ENCODE results near the gene LZTS2. TPM values are rescaled to one million over a fixed set of nuclear protein-coding genes. Genes with fewer than 3 reads are reported as not detected.

LZTS2 gene
- total and polyA plus RNA-seq, 4 donors: 15.1 to 37.9 (median 28.9) TPM

Small RNA genes within 50 kb of the gene (small RNA-seq; reads per million reads assigned to genes)
- not detected for gene MIR608 (ENCODE audit: low replicate concordance)

Other genes with a start within 250 kb of the LZTS2 start
- 10 to 100 TPM; 49.2 to 64.2 TPM for gene SLF2, start 86.8 kb upstream of the LZTS2 start, total RNA-seq
- 10 to 100 TPM; 34.1 to 34.5 TPM for gene SLF2, start 86.8 kb upstream of the LZTS2 start, polyA plus RNA-seq (ENCODE audit: insufficient read length in 2 of 2)
- 1 to 10 TPM; 8.6 to 9.9 TPM for gene SEMA4G, start 30.3 kb upstream of the LZTS2 start, total RNA-seq
- 10 to 100 TPM; 67.0 to 72.6 TPM for gene SEMA4G, start 30.3 kb upstream of the LZTS2 start, polyA plus RNA-seq (ENCODE audit: insufficient read length in 2 of 2)
- 10 to 100 TPM; 33.6 to 90.5 TPM for gene MRPL43, start 12.3 kb upstream of the LZTS2 start, total RNA-seq
- gene MRPL43, start 12.3 kb upstream of the LZTS2 start, polyA plus RNA-seq (ENCODE audit: insufficient read length in 2 of 2): 100 to 1,000 TPM in 1 of 2 donors, 10 to 100 TPM in 1; 99.9 to 124 TPM
- 1 to 10 TPM; 4.8 to 6.5 TPM for gene TWNK, start 12.3 kb upstream of the LZTS2 start, total RNA-seq
- gene TWNK, start 12.3 kb upstream of the LZTS2 start, polyA plus RNA-seq (ENCODE audit: insufficient read length in 2 of 2): 10 to 100 TPM in 1 of 2 donors, 1 to 10 TPM in 1; 8.4 to 10.2 TPM
- 1 to 10 TPM; 5.0 to 8.4 TPM for gene PDZD7, start 31.3 kb downstream of the LZTS2 start, total RNA-seq
- gene PDZD7, start 31.3 kb downstream of the LZTS2 start, polyA plus RNA-seq (ENCODE audit: insufficient read length in 2 of 2): 10 to 100 TPM; 10.9 to 13.9 TPM
- gene SFXN3, start 31.4 kb downstream of the LZTS2 start, total RNA-seq: 10 to 100 TPM; 27.1 to 38.2 TPM
- gene SFXN3, start 31.4 kb downstream of the LZTS2 start, polyA plus RNA-seq (ENCODE audit: insufficient read length in 2 of 2): 10 to 100 TPM; 49.7 to 55.8 TPM
- gene KAZALD1, start 62.2 kb downstream of the LZTS2 start, total RNA-seq: 10 to 100 TPM in 1 of 2 donors, 1 to 10 TPM in 1; 4.2 to 10.0 TPM
- 1 to 10 TPM; 2.5 to 4.5 TPM for gene KAZALD1, start 62.2 kb downstream of the LZTS2 start, polyA plus RNA-seq (ENCODE audit: insufficient read length in 2 of 2)
- gene TLX1, start 131.5 kb downstream of the LZTS2 start, total RNA-seq: not detected
- gene TLX1, start 131.5 kb downstream of the LZTS2 start, polyA plus RNA-seq (ENCODE audit: insufficient read length in 2 of 2): under 1 TPM in 1 of 2 donors, not detected in 1; 0.33 TPM
- gene LBX1, start 229.7 kb downstream of the LZTS2 start, total RNA-seq: 1 to 10 TPM; 1.9 to 4.0 TPM
- 10 to 100 TPM; 26.0 to 27.5 TPM for gene LBX1, start 229.7 kb downstream of the LZTS2 start, polyA plus RNA-seq (ENCODE audit: insufficient read length in 2 of 2)

Data from spinal cord (tissue), 4 donors.